Stimulated activated CD8-positive, alpha-beta memory T cell treated with anti-CD3 and anti-CD28 coated beads, Interleukin-7, amount 100 ng/mL, for 1 hour (primary cell): ENCODE measurements around the gene PAPPA.

ENCODE experiments used
- DNase-seq, 2 donors: peaks; one replicate each; pipeline ENCODE4 v3.0.0-alpha.2; 2020; ENCODE audit warnings: low read depth in 2 of 2

The PAPPA gene

DNA sequence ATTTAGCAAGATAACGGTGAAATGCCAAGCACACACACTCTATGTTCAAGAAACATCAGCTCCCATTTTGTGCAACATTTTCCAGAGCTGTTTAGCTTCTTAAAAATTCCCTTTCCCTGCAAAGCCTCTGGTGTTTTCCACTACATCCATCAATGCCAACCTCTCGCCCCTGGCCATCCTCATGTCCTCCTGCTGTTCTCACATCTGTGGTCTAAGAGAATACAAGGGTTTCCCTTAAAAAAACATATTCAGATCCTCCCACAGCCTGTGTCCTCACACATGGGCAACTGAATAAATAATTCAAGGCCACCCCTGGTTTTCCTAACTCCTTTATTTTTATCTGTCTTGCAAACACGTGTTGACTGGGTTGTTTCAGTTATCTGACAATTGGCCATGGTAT lies 70.3 kb downstream of the PAPPA start:
- no peak for DNase-seq

DNA sequence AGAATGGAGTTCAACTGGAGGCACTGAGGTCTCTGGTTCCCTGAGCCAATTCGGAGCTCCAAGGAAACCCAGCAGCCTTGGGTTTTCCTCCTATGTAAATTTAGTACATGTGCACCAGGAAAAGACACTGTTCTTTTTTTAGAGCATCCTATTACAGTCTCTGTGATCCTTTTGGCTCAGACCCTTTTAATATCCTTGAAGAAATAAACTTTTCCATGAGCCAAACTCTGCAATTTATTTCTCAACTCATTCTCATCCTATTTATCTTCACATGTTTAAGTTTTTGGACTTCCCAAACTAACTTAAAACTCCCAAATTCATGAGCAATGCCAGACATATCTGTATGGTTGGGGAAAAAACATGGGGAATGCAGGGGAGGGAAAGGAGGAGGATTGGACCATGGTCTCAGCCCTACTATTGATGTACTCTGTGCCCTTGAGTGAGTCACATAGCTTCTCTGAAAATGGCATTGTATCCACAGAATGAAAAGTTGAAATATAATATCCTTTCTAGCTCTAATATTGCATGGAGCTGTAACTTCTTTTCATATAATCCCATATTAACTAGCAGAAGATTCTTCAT lies 76.6 kb downstream of the PAPPA start:
- DNase-seq, result no peak

DNA sequence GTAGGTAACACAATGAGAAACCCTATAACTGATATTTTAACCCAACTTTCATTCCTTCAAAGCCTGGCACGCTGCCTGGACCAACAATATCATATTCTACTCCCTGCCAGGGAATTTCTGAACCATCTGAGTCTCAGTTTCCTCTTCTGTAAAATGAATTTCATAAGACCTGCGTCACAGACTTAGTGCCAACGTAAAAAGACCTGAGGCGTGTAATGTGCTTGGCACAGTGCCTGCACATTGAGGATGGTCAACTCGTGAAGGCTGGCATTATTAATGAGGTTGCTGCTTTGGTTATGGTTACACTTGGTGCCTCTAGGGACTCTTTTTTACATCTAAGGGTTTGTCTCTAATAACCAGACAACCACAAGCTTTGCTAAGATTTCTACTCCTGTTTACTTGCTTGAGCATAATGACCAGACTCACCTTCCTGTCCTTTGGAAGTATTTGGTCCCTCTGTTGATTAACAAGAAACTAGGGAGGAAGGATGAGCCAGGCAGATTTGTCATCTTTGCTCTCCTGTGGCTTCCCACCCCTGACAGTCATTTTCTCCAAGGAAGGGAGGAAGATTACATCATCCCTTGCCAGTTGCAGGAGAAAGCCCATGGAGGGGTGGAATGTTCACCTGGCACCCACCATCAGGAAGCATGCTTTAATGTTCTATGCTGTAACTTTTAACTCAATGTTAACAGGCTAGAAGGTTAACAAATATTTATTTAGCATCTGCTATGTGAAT lies 79.0 kb downstream of the PAPPA start:
- DNase-seq, result no peak

- DNase-seq, result no peak
Measured at GRCh38 chr9:116233160-116233530, 79.6 kb downstream of the PAPPA start.

GRCh38 chr9:116234081-116234480 lies 80.5 kb downstream of the PAPPA start:
- no peak for DNase-seq

GRCh38 chr9:116236979-116237378 lies 83.4 kb downstream of the PAPPA start:
- no peak for DNase-seq

GRCh38 chr9:116237456-116237855 lies 83.9 kb downstream of the PAPPA start:
- DNase-seq, result no peak

DNA sequence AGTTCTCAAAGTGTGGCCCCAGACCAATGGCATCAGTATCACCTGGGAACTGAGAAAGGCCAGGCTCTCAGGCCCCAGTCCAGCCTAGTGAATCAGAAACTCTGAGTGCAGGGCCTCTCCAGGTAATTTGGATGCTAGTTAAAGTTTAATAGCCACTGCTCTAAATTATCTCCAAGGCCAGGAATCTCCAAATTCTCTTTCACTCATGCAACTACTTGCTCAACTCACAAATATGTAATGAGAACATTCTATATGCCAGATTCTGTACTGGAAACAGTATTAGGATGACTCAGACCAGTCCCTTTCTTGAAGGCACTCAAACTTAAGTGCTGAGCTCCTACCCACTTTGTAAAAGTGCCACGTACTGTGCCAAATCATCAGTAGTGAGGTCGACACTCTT lies 84.6 kb downstream of the PAPPA start:
- DNase-seq, result no peak

DNA sequence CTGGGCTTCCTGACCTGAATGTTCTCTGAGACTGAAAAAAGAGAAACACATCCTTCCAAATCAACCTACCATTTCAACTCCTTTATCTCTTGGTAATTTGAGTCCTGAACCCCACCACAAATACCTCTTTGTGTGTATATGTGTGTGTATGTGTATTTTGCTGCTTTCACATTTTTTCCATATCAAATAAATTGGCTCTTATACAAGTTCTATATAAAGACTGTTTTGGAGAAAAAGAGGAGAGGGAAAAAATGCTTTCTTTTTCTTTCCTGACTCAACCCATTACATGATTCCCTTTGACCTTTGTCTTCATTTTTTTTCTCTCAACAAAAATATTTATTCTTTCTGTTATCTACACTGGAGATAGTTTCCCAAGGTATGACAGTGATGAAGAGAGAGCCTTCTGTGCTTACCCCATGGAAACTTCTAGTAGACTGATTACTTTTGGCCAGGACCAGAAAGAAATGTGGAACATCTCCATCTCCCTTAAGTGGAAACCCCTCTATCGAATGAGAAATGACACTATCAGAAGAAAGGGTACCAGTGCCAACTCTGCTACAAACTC lies 85.3 kb downstream of the PAPPA start:
- DNase-seq, result no peak

- DNase-seq, result no peak
Measured at GRCh38 chr9:116243708-116244107, 90.1 kb downstream of the PAPPA start.

DNA sequence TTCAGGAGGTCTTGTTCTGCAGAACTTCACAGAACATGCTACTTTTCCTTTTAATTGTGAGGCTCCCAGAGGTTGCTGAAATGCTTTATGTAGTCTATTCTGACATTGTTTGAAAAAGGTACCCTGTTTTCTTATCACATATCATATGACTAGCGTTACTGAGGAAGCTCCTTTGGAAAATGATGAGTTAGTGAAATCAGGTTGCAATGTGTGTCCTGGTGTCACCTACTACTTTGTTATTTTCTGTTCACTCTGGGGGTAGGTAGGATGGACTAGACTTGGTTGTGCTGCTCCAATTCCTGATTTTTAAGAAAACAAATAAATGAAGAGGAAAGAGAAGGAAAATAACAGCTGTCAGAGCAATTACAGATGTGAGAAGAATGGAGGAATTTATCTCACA lies 93.7 kb downstream of the PAPPA start:
- no peak for DNase-seq

GRCh38 chr9:116247791-116248374 lies 94.3 kb downstream of the PAPPA start:
- DNase-seq, result no peak

- DNase-seq, result no peak
Measured at GRCh38 chr9:116250891-116251290, 97.3 kb downstream of the PAPPA start.

DNA sequence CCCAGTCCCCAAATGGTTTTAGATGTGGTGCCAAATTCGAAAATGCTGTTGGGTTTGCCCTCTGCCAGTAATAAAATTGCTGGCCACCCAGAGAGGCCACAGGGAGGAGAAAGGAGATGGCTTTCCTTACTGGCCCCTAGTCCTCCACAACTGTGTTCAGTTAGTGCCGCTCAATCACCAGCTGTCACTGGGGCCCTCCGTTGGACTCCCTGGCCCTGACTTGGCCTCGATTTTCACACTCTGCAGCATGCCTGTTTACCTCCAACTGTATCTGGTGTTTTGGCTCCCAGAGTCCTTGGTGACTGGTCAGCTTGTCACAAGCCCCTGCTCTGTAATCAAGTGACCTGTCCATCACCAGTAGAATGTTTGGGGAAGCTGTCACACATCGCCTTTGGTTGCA lies 97.8 kb downstream of the PAPPA start:
- DNase-seq, result no peak

DNA sequence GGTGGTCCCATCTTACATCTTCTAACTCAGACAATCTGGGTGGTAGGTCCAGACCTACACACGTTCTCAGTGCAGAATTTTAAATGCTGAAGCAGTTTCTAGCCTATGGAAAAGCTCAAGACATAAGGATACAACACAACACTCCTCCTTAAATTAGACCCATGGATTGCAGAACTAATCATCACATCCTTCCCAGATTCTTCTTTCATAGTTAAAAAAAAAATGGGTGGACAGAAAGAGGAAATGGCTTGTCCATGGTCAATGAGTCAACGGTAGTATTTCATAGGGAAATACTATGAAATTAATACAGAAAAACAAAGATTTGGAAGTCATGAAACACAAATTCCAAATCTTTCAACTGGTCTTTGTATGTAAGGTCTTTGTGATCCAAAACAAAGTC lies 106.9 kb downstream of the PAPPA start:
- DNase-seq, result no peak

- no peak for DNase-seq
Measured at GRCh38 chr9:116262448-116262847, 108.9 kb downstream of the PAPPA start.

GRCh38 chr9:116264361-116264760 lies 110.8 kb downstream of the PAPPA start:
- DNase-seq, result no peak

GRCh38 chr9:116267021-116267420 lies 113.4 kb downstream of the PAPPA start:
- DNase-seq, result no peak

DNA sequence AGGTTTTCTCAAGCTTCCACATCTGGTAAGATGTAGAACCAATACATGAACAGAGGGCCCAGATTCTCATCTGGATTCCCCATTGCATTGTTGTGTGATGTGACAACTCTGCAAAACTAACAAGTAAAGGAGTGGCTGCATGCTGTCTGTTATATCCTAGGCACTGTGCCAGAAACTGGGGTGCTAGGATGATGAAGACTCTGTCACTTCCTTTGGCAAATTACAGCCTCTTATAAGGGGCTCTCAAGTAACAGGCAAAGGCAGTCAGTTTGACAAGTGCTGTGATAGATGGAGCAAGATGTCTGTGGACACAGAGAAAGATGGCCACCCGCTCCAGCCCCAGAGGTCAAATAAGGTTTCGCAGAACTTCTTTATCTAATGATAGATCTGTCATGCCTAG lies 115.7 kb downstream of the PAPPA start:
- DNase-seq, result no peak

GRCh38 chr9:116270546-116270945 lies 117.0 kb downstream of the PAPPA start:
- DNase-seq, result no peak

DNA sequence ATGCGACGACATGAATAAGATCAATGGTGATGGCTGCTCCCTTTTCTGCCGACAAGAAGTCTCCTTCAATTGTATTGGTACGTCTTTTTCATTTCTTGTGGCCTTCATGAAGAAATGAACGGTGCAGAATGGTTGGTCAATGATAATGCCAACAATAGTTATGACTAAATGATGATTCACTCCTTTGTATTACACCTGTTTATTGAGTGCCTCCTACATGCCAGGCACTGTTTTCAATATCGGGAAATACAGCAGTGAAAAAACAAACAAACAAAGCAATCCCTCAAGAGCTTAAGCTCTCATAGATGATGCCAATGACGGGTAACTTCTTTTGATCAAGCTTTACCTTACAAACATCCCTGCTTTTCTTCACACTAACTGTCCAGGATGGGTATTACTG lies 117.7 kb downstream of the PAPPA start:
- DNase-seq, result no peak

DNA sequence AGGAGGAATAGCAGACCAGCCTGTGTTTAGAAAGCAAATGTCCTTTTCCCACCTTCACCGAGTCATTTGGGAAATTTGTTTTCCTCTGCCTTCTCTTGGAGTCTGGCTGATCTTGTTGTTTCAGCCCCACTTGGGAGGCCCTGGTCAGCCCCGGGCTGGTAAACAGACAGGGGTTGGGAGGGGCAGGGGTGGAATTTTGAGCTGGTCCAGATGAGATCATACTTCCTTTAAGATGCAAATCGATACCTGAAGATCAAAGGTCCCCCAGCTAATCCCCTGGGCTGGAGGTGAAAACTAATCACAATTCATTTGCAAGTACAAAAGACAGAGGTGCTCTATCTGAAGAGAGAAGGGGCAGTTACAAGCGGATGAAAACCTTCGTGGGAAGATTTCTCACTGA lies 118.4 kb downstream of the PAPPA start:
- DNase-seq, result no peak

DNA sequence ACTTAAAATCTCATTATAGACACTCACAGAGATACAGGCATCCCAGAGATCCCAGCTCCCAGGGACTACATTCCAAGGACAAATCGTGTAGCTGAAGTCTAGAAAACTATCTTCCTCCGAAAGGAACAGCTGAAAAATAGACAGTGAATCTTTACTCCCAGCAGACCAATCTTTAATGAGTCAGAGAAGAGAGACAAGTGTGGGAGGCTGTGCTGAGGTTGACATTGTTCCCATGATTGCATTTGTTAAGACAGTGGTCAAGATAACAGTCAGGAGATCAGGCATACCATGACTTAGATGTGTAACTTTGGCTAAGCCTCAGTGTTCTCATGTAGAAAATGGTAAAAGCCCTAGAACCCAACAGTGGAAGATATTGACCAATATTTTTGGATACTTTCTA lies 120.7 kb downstream of the PAPPA start:
- DNase-seq, result no peak
